ENCODE data around the gene KCNMA1.

Gene KCNMA1

DNA sequence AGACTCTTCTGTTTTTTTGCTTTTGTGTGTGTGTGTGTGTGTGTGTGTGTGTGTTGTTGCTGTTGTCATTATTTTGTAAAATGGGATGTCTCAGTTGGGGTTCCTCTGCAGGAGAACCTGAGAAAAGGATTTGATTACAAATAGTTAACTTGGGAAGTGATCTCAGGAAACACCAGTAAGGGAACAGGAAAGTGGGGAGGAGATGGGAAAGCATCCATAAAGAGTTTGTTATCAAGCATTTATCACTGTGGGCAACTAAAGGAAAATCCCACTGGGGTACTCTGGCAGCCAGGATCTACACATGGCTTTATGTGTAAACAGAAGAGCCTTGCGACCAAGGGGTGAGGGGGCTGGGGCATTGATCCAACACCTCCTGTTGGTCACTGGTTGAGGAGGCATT lies 485.4 kb downstream of the KCNMA1 start:
- no peak for DNase-seq (ENCODE audit: low spot score)

DNA sequence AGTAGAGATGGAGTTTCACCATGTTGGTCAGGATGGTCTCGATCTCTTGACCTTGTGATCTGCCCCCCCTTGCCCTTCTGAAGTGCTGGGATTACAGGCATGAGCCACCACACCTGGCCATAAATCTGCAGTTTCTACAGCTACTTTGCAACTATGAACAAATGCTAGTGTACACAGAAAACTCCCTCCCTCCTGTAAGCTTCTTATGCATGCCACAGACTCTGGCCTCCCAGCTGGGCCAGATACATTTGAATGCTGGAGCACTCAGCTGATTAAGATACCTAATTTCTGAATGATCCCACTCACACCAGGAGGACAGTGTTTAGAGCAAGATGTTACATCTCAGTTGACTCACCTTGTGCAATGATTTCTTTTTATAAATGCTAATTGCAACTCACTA lies 486.2 kb downstream of the KCNMA1 start:
- no peak for DNase-seq (ENCODE audit: low spot score)

DNA sequence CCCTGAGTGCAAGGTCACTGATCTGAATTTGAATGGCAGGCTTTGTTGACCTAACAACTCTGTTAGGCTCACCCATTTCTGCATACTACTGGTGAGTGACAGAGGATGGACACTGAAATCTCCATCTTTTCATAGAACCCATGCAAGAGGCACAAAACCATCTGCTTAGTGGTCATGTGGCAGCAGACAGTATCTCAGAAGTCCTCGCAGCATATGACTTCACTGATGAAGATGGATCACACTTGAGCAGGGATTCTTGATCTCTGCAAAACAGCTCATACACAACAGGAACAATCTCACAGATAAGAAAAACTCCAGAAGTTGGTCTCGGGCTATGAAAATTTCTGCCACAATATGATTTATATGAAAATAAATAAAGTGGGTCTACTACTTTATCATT lies 487.9 kb downstream of the KCNMA1 start:
- no peak for DNase-seq (ENCODE audit: low spot score)

DNA sequence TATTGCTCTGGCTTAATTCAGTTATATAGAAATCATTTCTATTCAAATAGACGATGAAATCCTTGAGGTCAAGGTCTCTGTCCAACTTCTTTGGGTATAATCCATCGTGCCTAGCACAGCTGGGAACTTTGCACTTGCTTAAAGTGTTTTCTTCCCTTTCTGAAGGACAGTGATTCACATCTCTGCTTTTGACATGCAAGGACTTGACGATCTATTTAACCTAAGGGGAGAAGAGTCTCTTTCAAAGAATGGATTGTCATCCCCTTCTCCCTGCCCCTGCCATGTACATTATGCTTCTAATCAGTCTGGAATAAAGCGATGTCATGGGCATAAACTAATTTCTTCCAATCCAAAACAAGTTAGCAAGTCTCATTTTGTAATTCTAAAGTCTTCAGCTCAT lies 488.6 kb downstream of the KCNMA1 start:
- DNase-seq (ENCODE audit: low spot score): no peak

DNA sequence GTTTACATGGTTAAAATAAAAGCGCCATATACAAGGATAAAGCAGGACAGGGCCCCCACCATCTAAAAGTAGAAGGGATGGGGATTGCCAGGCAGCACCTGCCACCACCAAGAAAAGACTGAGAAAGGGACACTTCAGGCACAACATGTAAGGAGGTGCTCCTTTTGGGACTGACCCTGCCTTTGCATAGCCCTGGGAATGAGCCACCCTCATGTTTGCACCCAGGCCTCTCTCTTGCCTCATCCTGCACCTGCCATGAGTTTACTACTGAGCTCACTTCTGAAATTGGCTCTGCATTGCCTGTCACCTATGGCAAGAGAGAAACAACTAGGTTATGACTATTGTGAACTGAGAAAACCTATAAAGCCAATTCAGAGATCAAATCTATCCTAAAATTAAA lies 489.7 kb downstream of the KCNMA1 start:
- no peak for DNase-seq (ENCODE audit: low spot score)

DNA sequence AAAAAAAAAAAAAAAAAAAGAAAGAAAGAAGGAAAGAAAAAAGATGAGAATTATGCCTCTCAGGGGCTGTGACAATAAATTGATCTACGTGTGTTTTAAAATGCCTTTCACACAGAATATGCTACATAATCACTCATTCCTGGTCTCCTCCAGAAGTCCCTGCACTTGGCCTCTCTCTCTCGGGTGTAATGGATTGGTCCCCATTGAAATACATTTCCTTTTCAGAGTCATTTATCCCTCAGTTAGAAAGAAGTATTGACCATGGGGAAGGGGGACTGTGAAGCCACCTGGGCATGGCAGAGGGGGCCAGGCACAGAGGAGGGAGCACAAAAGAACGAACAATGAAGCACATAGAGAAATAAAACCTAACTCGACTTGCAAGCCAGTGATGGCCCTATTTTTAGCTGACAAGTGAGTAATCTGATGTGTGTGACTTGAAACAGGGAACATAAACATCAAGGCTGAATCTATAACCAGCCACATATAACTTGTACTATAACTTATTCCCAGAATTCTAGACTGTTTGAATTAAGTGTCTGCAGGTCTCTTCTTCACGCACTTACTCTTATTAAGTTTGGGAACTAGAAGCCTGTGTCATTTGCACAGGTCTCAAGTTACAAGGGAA lies 490.8 kb downstream of the KCNMA1 start:
- no peak for DNase-seq (ENCODE audit: low spot score)

DNA sequence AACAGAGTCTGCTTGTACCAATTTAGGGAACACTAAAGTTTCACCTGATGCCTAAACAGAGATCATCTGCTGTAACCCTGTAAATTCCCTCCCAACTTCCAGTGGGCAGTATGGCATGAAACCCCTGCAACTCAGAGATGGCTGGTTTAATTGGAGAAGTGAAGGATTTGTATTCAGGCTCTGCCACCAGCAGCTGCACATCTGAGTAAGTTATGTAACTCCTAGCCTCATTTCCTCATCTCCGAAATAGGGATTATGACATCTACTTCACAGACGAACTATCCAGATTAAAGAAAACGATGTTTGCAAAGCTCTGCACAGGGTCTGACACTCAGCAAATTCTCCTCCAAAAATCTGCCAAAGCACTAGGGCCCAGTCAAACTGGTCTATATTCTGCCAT lies 493.0 kb downstream of the KCNMA1 start:
- DNase-seq (ENCODE audit: low spot score): no peak

DNA sequence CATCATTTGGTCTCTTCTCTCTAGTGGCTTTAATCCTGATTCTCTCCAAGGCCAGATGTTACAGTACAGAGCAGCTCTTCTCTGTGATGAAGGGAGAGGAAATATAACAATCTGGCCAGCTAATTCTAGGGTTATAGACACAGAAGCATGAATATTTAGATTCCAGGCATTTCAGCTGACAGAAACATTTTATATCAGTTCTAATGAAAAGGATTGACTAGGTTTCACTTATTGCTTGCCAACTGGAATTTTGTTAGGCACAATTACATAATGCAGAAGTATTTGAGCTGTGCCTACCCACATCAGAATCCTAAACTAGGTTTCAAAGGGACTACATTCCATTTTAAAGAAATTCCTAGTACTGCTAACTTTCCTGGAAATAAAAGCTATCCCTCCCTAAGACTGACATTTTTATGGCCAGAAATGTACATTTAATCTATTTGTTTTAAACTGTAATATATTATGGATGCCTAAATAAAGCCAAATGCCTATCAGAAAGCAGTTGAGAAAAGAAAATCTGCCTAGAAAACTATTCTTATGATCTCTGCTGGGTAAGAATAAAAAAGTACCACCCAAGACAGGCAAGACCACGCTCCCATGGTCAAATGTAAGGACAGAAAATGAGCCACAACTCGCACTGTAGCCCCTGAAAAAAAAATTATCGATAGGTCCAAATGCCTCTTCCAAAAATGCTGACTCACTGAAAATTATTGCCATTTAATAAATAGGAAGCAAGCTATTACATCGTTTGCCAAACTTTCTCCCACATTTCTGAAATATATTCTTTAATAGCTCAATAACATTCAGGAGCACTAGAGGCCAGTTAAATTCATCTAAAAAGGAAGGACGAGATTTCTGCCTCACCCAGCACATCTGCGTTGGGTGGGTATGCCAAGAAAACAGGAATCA lies 498.1 kb downstream of the KCNMA1 start:
- DNase-seq (ENCODE audit: low spot score): no peak

DNA sequence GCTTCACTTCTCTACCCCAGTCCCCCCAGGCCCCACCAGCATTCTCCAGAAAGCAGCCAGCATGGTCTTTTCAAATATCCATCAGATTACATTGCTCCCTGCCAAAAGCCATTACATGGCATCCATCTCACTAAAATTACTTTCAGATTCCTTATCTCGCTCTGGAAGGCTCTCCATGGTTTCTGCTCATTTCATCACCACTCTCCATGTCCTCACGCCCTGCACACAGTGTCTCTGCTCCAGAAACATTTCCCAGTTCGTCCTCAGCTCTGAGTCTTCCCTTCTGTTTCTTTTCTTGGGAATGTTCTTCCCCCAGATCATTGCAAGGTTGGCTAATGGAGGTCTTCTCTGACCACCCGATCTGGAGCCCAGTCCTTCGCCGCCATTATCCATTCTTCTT lies 499.1 kb downstream of the KCNMA1 start:
- no peak for DNase-seq (ENCODE audit: low spot score)

DNA sequence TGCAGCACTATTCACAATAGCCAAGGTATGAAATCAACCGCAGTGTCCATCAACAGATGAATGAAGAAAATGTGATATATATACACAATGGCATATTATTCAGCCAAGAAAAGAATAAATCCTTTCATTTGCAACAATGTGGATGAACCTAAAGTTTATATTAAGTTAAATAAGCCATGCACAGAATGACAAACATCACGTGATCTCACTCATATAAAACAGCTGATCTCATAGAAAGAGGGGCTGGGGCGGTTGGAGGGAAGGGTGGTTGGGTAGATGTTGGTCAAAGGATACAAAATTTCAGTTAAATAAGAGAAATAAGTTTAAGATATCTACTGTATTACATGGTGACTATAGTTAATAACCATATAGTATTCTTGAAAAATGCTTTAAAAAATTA lies 502.1 kb downstream of the KCNMA1 start:
- DNase-seq (ENCODE audit: low spot score): no peak

DNA sequence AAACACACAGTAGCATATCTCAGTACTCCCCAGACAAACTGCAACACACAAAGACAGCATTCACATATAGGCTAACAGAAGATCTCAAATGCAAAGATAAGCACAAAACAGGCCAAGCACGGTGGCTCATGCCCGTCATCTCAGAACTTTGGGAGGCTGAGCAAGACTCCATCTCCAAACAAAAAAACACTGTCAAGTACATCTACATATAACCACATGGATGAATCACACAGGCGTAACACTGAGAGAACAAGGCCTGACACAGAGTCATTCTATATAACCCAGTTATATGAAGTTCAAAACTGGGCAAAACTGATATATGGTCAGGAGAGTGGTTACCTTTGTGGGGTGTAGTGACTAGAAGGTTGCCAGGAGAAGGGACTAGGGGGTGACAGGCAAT lies 506.4 kb downstream of the KCNMA1 start:
- DNase-seq (ENCODE audit: low spot score): no peak

DNA sequence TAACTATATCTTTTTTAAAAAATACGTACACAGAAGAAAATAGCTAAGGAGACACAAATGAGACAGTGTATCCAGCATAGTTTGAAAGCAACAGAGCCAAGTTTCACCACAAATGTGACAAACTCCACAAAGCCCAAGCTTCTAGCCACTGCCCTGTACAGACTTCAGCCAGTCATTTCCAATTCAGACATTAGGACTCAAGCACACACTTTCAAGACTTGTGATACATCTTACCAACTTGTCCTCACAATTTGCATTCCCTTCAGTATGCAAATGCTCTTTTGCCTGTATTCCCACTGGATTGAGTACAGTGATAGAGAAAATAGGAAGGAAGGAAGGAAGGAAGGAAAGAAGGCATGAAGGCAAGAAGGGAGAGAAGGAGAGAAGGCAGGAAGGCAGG lies 510.4 kb downstream of the KCNMA1 start:
- DNase-seq (ENCODE audit: low spot score): no peak

DNA sequence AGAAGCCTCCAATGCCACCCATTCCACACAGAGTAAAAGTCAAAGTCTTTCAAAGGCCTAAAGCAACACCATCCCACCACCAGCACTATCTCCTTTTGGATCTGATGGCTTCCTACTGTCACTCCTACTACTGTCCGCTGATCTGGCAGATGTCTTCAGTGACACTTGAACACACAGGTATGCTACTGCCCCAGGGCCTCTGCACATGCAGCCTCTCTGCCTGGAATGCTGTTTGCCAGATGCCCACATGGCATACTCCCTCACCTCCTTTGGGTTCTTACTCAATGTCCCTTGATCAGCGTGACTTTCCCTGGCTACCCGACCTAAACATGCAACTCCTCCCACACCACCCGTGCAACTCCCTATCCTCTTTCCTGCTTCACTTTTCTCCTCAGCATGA lies 512.4 kb downstream of the KCNMA1 start:
- DNase-seq (ENCODE audit: low spot score): no peak

DNA sequence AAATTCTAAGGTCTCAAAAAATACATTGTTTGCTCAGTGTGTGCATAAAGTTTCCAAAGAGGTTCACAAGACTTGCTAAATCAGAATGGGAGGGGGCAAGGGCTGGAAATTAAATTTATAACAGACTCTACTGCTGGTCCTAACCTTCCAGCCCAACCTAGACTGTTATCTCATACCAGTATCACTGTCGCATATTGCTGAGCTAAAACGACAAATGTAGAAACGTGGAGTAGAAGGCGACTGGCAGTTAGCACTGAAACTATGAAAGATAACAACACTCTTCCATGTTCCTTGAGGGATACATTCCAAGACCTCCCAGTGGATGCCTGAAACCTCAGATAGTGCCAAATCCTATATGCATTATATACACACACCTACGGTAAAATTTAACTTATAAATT lies 514.3 kb downstream of the KCNMA1 start:
- no peak for DNase-seq (ENCODE audit: low spot score)

DNA sequence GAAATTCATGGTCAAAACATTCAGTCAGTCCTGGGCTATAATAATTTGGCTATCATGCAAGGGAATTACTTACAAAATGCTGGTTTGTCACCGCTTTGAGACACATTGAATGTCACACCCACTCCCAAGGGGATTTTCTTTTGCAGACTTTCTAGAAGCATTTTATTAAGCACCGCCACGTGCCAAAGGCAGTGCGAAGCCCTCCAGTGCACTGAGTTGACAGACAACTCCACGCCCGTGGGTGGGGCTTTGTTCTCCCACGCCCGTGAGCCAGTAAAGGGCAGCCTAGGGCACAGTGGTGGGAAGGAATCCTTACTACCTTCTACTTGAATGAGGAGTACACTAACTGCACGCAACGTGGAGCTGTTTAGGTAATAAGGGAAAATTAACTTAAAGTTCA lies 515.8 kb downstream of the KCNMA1 start:
- DNase-seq (ENCODE audit: low spot score): no peak

DNA sequence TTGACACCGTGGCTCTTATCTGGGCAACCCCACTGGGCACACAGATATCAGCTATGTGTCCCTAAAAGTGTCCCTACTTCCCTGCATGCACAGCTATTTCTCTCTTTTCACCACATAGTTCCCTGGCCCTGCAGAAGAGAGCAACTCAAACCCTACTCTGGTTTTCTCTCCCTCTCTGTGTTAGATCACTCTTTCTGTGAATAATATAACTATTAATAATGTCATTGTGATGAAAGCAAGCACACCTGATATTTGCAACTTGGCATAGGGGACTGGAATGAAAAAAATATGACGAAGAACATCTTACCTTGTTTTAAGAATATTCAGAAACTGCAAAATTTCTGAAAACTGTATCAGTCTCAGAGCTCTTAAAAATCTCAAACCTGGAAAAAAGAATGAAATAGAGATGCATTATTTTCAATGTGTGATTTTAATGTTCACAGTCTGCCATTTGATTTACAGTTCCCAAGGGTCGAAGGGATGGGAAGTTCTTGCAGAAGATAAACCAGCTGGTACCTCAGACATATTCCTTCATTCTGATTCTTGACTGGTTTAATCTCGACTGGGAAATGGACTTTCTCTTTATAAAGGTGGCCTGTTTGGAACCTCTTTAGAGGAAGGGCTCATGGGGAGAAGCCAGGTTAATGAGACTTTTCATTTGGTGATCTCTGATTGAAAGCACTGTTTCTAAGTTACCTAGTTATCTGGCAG lies 516.8 kb downstream of the KCNMA1 start:
- no peak for DNase-seq (ENCODE audit: low spot score)

DNA sequence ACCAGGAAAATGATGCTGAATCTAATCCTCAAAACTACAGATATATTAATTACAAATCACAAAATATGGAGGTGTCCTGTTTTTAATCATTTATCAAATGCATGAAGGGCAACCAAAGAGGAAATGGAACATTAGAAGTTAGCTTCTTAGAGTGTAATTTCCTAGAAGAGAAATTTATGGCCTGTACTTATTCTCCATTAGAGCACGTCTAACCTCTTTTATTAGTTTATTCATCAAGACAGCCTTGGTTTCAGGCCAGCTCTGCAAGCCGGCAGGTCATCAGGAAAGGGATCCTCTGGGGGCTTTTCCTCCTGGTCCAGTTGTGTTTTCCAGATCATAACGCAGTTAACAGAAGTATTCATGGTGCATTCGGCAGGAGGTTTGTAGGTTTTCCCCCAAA lies 517.6 kb downstream of the KCNMA1 start:
- no peak for DNase-seq (ENCODE audit: low spot score)

DNA sequence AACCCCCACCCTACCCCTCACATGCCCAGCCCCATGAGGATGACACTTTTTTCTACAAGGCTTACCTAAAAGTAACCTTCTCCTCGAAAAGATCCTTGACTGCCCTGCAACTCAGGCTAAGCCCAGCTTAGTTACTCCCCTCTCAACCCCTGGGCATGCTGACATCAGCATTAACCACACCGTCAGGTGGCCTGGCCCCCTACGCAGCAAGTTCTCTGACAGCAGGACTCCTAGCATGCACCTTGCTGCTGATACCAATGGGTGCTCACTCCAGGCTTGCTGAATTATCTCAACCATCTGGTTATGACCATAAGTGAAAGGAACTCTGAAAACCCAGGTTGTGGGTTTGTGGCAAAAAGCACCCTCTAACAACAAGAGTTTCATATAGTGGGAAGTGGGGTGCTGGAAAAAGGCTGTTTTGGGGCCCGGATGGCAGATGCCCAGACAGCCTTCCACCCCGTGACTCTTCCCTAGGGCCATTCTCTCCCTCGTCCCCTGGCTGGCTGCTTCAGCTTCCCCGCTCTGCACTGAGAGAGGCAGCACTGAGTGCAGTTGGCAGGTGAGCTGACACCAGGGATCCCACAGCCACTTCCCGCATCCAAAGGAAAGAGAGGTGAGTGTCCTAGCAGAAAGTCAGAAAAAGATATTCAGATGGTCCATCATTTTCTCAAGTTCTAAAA lies 518.9 kb downstream of the KCNMA1 start:
- DNase-seq (ENCODE audit: low spot score): no peak

DNA sequence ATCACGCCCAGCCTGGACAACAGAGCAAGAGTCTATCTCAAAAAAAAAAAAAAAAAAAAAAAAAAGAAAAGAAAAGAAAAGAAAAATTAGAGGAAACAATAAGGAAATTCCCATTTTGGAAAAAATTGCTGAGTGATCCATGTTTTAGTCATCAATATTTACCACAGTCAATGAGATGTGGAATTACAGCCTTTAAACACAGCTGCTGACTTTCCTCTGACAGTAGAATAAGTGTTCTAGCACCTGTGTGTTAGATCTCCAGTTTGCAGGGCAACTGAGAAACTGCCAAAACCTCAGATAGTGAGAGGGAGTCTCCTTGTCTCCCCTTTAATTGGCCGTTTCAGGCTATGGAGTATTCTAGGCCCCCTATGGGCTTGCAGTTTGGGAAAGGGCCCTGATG lies 520.1 kb downstream of the KCNMA1 start:
- no peak for DNase-seq (ENCODE audit: low spot score)

DNA sequence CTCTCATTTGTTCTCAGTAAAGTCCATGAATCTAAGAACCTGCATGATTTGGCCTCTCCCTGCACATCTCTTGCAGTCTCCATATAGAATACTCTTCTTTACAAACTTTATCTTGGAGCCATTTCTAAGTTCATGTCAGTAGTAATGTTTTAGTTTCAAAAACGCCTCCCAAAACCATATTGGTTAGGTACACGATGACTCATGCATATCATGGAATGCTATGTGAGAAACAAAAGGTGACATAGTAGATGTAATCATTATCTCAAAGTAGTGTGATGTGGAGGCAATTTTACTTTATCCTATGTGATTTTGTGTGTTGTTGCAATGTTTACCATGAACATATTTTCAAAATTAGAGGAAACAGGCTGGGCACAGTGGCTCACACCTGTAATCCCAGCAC lies 520.7 kb downstream of the KCNMA1 start:
- DNase-seq (ENCODE audit: low spot score): no peak

DNA sequence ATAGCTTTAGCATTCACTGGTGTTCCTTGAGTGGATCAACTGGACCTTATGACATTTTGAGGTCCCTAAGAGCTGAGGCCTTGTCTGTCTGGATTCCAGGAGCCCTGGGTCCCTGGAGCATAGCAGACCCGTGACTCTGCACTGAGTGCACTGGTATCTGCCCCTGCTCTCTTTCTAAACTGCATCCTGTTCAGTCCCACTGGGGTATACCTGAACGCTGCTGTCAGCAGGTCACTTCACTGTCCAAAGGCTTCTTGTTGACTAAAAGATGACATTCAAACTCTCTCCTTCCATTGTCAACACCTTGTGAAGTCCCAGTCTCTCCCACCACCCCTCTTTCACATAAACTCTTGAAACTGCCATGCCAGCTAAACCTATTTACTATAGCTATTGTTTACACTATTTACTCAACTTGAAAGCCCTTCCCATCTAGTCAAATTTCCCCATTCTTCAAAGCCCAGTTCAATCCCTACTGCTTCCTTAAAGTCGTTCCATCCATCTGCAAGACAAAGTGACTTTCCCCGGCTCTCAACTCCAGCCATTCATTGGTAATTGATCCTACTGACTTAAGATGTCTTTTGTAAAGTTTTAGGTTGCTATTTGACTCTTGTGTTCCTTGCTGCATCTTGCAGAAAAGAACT lies 523.3 kb downstream of the KCNMA1 start:
- DNase-seq (ENCODE audit: low spot score): no peak

All from germinal center (tissue), 1 donor.